ENCODE results near the gene TMEM256. TPM values are rescaled to one million over a fixed set of nuclear protein-coding genes. Genes with fewer than 3 reads are reported as not detected.

The TMEM256 gene
- total RNA-seq, 2 donors from 2014 or later, result 133 to 175 TPM

- WGBS, 2 experiments (ENCODE audit: insufficient coverage in 1 of 2, insufficient read length in 1 of 2), result 95 to 99% methylated on average over 10 to 11 of the region's 11 CpGs
- Mint-ChIP-seq H3K9me3 (no peaks in the 10 kb centered on the region), H3K36me3 (ENCODE audit: low read depth) (no peaks in the 10 kb centered on the region), H3K27ac (no peak overlapping the region), H3K4me1 (no peaks in the 10 kb centered on the region), H3K27me3 (ENCODE audit: insufficient read depth) (peaks cover 28% of the 10 kb centered on the region), H3K4me3 (no peak overlapping the region)
- no peak for DNase-seq
- no peak overlapping the region for H3K27ac ChIP-seq (ENCODE audit: low read depth, low read length)
- H3K4me1 ChIP-seq (ENCODE audit: control insufficient read depth, insufficient read depth, low read length), result peaks cover 3% of the 10 kb centered on the region
- H3K36me3 ChIP-seq (ENCODE audit: control insufficient read depth, insufficient read depth, low read length), result no peaks in the 10 kb centered on the region
- no peak for TF ChIP-seq CTCF (conservative IDR thresholded peaks at IDR 0.05)
- H3K9me3 ChIP-seq (ENCODE audit: control insufficient read depth, low read length), result no peaks in the 10 kb centered on the region
- no peak overlapping the region for H3K9ac ChIP-seq (ENCODE audit: extremely low read depth, low read length, poor library complexity, severe bottlenecking)
- H3K4me3 ChIP-seq (ENCODE audit: low read length), result no peak overlapping the region
- H3K27me3 ChIP-seq (ENCODE audit: control insufficient read depth, insufficient read depth, low read length, poor library complexity, severe bottlenecking), result peaks cover 9% of the 10 kb centered on the region
These were observed 28.4 kb upstream of the TMEM256 start for GRCh38 chr17:7432296-7432695.

- H3K27me3 ChIP-seq (ENCODE audit: control insufficient read depth, insufficient read depth, low read length, poor library complexity, severe bottlenecking), result peaks cover 3% of the 10 kb centered on the region
- TF ChIP-seq CTCF (conservative IDR thresholded peaks at IDR 0.05), result no peak
- DNase-seq, result no peak
- Mint-ChIP-seq H3K4me3 (no peak overlapping the region), H3K27ac (no peak overlapping the region), H3K9me3 (no peaks in the 10 kb centered on the region), H3K4me1 (no peaks in the 10 kb centered on the region), H3K36me3 (ENCODE audit: low read depth) (no peaks in the 10 kb centered on the region), H3K27me3 (ENCODE audit: insufficient read depth) (peaks cover 21% of the 10 kb centered on the region)
- H3K4me3 ChIP-seq (ENCODE audit: low read length), result no peak overlapping the region
- no peaks in the 10 kb centered on the region for H3K36me3 ChIP-seq (ENCODE audit: control insufficient read depth, insufficient read depth, low read length)
- H3K9ac ChIP-seq (ENCODE audit: extremely low read depth, low read length, poor library complexity, severe bottlenecking), result no peak overlapping the region
- H3K27ac ChIP-seq (ENCODE audit: low read depth, low read length), result no peak overlapping the region
- 86 to 89% methylated on average over 1 of the region's 1 CpG for WGBS, 2 experiments (ENCODE audit: insufficient coverage in 1 of 2, insufficient read length in 1 of 2)
- peaks cover 3% of the 10 kb centered on the region for H3K4me1 ChIP-seq (ENCODE audit: control insufficient read depth, insufficient read depth, low read length)
- no peaks in the 10 kb centered on the region for H3K9me3 ChIP-seq (ENCODE audit: control insufficient read depth, low read length)
These were observed 27.3 kb upstream of the TMEM256 start for GRCh38 chr17:7431231-7431630.

- no peak overlapping the region for H3K9ac ChIP-seq (ENCODE audit: extremely low read depth, low read length, poor library complexity, severe bottlenecking)
- H3K4me1 Mint-ChIP-seq, result no peaks in the 10 kb centered on the region
- no peak overlapping the region for H3K4me3 ChIP-seq (ENCODE audit: low read length)
- no peaks in the 10 kb centered on the region for H3K36me3 Mint-ChIP-seq (ENCODE audit: low read depth)
- no peaks in the 10 kb centered on the region for H3K4me1 ChIP-seq (ENCODE audit: control insufficient read depth, insufficient read depth, low read length)
- TF ChIP-seq CTCF (conservative IDR thresholded peaks at IDR 0.05), result no peak
- no peak overlapping the region for H3K27ac Mint-ChIP-seq
- WGBS, 2 experiments (ENCODE audit: insufficient coverage in 1 of 2, insufficient read length in 1 of 2), result 94% methylated on average over 10 of the region's 10 CpGs; no CpG with 5 or more reads in 1 of the 2 experiments
- no peaks in the 10 kb centered on the region for H3K27me3 ChIP-seq (ENCODE audit: control insufficient read depth, insufficient read depth, low read length, poor library complexity, severe bottlenecking)
- H3K9me3 ChIP-seq (ENCODE audit: control insufficient read depth, low read length), result no peaks in the 10 kb centered on the region
- H3K27ac ChIP-seq (ENCODE audit: low read depth, low read length), result no peak overlapping the region
- no peak overlapping the region for H3K4me3 Mint-ChIP-seq
- H3K9me3 Mint-ChIP-seq, result no peaks in the 10 kb centered on the region
- no peaks in the 10 kb centered on the region for H3K36me3 ChIP-seq (ENCODE audit: control insufficient read depth, insufficient read depth, low read length)
- H3K27me3 Mint-ChIP-seq (ENCODE audit: insufficient read depth), result peaks cover 24% of the 10 kb centered on the region
- DNase-seq, result no peak
These were observed 25.8 kb upstream of the TMEM256 start for GRCh38 chr17:7429722-7430121.
